Measurements from ENCODE around the gene BAIAP2.

DNA sequence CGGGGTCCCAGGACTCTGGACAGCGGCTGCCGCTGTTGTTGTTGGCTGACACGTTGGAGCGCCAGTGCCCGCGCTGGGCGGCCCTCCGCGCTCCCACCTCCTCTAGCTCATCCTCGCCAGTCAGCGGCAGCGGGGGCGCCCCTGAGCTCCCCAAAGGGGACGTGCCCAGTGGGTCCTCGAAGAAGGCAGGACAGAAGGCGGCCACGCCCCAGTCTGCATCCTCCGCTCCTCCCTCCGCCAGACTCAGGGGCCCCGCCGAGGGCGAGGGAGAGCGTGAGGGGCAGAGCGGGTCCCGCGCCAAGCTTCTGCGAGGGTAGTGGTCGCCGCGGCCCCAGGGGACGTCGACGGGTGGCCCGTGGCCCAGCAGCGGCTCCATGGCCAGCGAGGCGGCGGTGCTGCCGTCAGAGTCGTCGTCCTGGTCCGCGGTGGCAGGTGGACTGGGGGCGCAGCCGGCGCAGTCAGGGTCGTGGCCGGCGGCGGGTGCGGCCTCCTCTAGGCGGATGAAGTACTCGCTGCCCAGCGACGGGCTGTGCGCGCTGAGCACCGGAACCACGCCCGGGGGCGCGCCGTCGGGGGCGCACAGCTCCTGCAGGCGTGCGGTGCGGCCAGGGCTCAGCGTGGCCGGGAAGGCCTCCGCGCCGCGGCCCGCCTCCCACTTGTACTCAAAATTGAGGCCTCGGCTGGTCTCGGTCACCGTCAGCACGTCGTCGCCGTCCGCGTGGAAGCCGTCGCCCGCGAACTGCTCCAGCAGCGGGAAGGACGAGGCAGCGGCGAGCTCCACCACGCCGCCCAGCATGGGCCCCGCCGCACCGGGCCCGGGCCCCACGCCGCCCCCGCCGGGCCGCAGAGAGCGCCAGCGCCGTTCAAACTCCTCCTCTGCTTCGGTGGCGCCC lies 87.1 kb downstream of the BAIAP2 start:
- TF ChIP-seq, protein P1, sequence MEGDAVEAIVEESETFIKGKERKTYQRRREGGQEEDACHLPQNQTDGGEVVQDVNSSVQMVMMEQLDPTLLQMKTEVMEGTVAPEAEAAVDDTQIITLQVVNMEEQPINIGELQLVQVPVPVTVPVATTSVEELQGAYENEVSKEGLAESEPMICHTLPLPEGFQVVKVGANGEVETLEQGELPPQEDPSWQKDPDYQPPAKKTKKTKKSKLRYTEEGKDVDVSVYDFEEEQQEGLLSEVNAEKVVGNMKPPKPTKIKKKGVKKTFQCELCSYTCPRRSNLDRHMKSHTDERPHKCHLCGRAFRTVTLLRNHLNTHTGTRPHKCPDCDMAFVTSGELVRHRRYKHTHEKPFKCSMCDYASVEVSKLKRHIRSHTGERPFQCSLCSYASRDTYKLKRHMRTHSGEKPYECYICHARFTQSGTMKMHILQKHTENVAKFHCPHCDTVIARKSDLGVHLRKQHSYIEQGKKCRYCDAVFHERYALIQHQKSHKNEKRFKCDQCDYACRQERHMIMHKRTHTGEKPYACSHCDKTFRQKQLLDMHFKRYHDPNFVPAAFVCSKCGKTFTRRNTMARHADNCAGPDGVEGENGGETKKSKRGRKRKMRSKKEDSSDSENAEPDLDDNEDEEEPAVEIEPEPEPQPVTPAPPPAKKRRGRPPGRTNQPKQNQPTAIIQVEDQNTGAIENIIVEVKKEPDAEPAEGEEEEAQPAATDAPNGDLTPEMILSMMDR (conservative IDR thresholded peaks at IDR 0.05 in 1 of 2, IDR thresholded peaks at IDR 0.05 in 1 of 2; ENCODE audit: extremely low read depth in 1 of 2, insufficient read depth in 1 of 2, low read depth in 1 of 2, low read length in 2 of 2): no peak
- TF ChIP-seq EZH2 (IDR thresholded peaks at IDR 0.05; ENCODE audit: borderline replicate concordance, low read length): no peak
